ENCODE results near the gene TP53AIP1.

GRCh38 chr11:128914216-128915148, 28.2 kb downstream of the TP53AIP1 start:
- TF ChIP-seq POLR2A (IDR thresholded peaks at IDR 0.05): no peak
- TF ChIP-seq CTCF (IDR thresholded peaks at IDR 0.05): no peak
